HG03342 (cell line): ENCODE measurements around the gene FNBP1L.
"Not testable (repeated sequence)": the region's sequence is repeated elsewhere in the genome, so short reads cannot be mapped to it uniquely, and the experiment has no call there.

Experiments used
- ATAC-seq: cut with Tn5 transposase; IDR thresholded peaks from one replicate; pipeline ENCODE4 v1.9.1; 2021; ENCODE audit warnings: mild to moderate bottlenecking, moderate library complexity; ENCODE audit not compliant: unreplicated experiment

FNBP1L gene

GRCh38 chr1:93442741-93443140 is 5.2 kb upstream of the FNBP1L start:
- ATAC-seq: no peak

DNA sequence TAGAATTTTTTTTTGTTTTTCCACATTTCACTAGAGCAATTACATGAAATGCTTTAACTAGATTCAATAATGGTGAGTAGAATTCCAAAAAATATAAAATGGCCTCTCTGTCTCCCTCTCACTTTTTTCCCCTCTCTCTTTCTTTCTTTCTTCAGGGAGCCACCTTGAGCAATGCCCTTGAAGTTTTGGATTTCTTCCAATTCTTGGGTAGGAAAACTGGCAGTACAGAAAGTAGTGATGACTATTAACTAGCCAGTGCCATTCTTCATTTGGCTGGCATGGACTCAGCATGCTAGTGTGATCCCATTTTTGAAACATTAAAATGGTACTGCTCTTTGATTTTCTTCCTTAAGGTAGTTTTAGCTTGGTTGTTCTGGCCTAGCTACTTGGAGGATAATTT is 4.5 kb upstream of the FNBP1L start:
- ATAC-seq: no peak

DNA sequence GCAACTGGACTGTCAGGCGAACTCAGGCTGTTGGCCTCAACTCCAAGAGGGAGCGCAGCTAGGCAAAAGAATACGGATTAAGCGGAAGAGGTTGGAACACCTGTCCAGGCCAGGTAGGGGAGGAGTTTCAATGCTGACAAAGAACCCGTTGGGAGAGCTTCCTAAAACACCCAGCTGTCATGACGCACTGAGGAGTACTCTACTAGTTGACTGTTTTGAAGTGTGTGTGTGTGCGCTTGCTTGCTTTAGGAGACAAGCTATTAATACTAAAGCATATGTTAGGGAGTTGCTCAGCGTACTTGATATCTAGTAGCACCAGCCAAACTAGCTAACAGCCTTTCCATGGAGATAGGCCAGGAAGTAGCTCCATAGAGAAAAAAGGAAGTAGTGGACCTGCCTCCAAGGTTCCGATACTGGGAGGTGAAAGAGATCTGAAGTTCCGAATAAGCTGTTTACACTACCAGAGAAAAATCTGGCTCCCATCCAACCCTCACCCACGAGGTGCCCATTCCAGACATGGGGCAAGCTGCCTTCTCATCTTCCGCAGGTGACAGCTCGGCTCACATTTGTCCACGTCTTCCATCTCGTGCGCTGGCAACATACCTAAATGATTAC is 974 bp upstream of the FNBP1L start:
- ATAC-seq: no peak

- ATAC-seq: no peak
These were observed 519 bp downstream of the FNBP1L start for GRCh38 chr1:93448292-93448982.

DNA sequence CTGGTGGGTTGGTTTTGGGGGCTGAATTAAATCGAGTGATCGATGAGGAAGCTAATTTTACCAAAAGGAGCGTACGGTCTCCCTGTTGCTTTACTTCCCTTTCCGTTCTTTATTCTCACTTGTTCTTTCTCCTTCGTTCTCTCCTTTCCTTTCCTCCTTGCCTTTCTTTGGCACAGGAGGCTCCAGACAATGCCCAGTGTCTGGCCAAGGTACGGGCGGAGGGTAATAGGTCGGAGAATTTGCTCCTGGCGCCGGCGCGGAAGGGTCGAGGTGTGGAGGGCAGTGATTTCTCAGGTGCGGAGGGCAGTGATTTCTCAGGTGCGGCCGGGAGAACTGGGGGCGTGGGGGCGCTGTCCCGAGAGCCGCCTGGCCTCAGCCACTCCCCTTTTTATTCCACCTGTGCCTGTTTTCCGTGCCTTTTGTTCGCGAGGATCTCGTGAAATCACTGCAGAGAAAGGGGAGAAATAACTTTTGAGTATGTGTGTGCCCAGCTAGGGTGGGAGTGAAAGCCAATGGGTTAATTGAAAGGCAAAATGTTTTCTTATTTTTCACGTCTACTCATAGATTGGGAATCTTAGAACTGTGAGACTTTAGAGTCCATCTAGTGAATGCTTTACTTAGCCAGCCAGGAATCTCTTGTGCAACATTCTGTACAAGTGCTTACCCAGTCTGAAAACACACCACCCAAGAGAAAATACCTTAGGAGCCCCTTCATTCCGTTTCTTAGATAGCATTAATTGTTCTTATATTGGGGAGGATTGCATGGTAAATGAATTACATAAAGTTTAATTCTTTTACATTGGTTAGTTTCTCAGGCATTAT is 1.3 kb downstream of the FNBP1L start:
- no peak for ATAC-seq

DNA sequence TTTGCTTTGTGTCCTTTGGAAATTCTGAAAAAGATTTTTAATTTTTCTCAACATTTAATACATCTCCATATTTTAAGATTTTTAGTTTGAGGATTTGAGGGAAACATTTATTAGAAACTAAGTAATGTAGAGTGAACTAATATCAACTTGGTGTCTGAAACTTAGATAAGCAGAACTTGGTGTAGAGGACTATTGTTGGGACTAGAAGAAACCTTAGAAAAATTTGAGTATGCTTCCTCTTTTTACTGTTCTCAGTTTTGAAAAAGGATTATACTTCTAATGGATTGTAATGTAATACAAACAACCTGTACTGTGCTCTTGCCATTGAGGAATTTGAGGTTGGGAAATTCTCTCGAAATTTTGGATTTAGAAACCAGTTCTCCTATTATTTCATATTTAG is 2.4 kb downstream of the FNBP1L start:
- ATAC-seq: no peak

DNA sequence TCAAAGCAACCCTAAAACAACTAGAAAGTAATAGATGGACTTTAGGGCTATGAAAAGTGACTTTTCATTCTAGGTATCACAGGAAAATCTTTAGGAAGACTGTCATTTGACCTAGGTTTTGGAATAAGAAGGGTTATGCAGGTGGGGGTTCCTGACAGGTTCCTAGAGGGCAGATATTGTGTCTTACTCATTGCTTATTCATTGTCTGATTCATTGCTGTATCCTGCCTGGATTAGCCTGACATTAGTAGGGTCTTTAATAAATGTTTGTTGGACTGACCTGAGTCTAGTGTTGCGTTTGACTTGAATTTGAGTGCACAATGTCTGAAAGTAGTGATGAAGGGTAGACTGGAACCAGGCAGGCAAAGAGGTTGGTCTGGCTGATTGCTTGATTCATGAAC is 6.0 kb downstream of the FNBP1L start:
- no peak for ATAC-seq

- ATAC-seq: no peak
These were observed 11.2 kb downstream of the FNBP1L start for GRCh38 chr1:93459126-93459525.

DNA sequence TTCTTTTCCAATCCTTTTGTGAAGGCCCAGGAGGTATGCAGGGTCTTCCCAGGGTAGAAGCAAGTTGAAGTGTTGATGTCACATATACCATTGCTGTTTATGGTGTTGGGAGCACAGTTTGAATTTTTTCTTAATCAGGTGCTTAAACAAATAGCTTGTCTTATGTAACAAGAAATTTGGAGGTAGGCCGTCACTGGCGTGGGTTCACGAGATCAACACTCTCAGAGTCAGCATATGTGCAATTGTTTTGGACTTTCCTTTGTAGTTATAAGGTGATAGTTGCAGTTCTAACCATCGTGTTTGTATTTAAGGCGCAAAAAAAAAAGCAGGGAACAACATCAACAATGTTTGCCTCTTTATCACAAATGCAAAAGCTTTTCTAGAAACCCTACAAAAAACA is 13.3 kb downstream of the FNBP1L start:
- ATAC-seq: no peak

GRCh38 chr1:93463960-93464359 is 16.0 kb downstream of the FNBP1L start:
- no peak for ATAC-seq

DNA sequence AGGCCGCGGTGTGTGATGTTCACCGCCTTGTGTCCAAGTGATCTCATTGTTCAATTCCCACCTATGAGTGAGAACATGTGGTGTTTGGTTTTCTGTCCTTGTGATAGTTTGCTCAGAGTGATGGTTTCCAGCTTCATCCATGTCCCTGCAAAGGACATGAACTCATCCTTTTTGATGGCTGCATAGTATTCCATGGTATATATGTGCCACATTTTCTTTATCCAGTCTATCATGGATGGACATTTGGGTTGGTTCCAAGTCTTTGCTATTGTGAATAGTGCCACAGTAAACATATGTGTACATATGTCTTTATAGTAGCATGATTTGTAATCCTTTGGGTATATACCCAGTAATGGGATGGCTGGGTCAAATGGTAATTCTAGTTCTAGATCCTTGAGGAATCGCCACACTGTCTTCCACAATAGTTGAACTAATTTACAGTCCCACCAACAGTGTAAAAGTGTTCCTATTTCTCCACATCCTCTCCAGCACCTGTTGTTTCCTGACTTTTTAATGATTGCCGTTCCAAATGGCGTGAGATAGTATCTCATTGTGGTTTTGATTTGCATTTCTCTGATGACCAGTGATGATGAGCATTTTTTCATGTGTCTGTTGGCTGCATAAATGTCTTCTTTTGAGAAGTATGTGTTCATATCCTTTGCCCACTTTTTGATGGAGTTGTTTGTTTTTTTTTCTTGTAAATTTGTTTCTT is 17.6 kb downstream of the FNBP1L start:
- not testable (repeated sequence) for ATAC-seq

- no peak for ATAC-seq
These were observed 19.7 kb downstream of the FNBP1L start for GRCh38 chr1:93467606-93468005.

- no peak for ATAC-seq
These were observed 20.7 kb downstream of the FNBP1L start for GRCh38 chr1:93468662-93469061.

DNA sequence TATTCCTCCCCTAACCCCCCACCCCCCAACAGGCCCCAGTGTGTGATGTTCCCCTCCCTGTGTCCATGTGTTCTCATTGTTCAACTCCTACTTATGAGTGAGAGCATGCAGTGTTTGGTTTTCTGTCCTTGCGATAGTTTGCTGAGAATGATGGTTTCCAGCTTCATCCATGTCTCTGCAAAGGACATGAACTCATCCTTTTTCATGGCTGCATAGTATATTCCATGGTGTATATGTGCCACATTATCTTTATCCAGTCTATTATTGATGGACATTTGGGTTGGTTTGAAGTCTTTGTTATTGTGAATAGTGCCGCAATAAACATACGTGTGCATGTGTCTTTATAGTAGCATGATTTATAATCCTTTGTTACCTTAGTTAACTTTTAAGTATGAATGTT is 21.3 kb downstream of the FNBP1L start:
- ATAC-seq: not testable (repeated sequence)

DNA sequence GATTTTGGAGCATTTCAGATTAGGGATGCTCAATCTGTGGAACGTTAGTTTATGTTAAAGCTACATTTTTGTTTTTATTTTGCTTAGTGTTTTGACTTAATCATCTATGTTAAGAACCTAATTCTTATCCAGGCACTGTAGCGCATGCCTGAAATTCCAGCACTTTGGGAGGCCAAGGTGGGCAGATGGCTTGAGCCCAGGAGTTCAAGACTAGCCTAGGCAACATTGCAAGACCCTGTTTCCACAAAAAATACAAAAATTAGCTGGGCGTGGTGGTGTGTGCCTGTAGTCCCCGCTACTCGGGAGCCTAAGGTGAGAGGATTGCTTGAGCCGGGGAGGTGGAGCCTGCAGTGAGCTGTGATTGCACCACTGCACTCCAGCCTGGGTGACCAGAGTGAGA is 23.4 kb downstream of the FNBP1L start:
- no peak for ATAC-seq

DNA sequence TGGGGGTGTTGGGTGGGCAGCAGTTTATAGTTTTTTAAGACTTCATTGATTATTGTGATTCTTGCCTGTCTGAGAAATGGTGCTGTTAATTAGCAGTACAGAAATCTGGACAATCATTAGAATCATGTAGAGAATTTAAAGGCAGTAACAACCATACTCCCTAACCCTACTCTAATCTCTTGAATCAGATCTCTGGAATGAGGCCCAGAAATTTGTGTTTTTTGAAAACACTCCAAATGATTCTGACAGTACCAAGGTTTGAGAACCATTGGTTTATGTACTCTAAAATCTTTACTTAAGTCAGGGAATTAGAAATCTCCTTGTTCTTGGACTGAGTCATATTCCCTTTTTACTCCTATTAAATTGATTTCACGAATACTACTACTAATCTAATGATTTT is 24.0 kb downstream of the FNBP1L start:
- no peak for ATAC-seq

- no peak for ATAC-seq
These were observed 26.4 kb downstream of the FNBP1L start for GRCh38 chr1:93474321-93474720.

- no peak for ATAC-seq
These were observed 27.8 kb downstream of the FNBP1L start for GRCh38 chr1:93475681-93476080.

DNA sequence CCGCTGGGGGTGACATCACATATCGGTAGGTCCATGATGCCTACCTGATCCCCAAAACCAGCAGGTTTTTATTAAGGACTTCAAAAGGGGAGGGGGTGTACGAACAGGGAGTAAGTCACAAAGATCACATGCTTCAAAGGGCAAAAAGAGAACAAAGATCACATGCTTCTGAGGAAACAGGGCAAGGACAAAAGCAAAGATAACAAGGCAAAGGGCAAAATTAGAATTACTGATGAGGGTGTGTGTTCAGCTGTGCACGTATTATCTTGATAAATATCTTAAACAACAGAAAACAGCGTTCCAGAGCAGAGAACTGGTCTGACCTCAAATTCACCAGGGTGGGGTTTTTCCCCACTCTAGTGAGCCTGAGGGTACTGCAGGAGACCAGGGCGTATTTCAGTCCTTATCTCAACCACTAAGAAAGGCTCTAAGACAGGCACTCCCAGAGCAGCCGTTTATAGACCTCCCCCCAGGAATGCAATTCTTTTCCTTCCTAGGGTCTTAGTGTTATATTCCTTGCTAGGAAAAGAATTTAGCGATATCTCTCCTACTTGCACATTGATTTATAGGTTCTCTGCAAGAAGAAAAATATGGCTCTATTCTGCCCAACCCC is 31.3 kb downstream of the FNBP1L start:
- not testable (repeated sequence) for ATAC-seq

DNA sequence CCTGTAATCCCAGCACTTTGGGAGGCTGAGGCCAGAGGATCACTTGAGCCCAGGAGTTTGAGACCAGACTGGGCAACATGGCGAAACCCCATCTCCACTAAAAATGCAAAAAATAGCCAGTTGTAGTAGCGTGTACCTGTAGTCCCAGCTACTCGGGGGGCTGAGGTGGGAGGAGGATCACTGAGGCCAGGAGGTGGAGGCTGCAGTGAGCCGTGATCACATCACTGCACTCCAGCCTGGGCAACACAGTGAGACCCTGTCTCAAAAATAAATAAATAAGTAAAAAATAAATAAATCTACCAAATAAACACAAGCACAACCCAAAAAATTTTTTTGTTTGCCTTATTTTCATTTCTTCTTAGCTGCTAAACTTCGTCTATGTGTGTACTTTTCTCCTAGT is 34.0 kb downstream of the FNBP1L start:
- not testable (repeated sequence) for ATAC-seq

DNA sequence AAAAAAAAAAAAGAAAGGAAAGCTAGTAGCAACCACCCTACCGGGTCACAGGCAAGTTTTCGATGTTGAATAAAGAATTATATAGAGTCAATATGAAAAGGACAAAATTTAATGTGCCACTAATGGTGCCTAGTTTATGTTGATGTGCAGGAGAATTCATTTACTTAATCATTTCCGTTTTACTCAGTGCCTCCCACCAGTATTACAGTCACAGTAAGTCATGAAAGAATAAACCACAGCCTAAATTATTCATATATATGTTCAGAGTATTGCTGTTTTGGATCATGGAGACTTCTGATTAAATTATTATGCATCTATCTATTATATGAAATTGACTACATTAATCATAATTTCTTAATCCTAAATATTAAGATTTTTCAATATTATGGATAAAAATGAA is 35.3 kb downstream of the FNBP1L start:
- ATAC-seq: no peak
